Measurements from ENCODE around the gene MRPS30. TPM values are rescaled to one million over a fixed set of nuclear protein-coding genes. Genes with fewer than 3 reads are reported as not detected.

The MRPS30 gene
- total and polyA plus RNA-seq, 10 of the 15 experiments (the other 5 are each of a cell fraction or from before 2014, with no cell fraction given) = 18.5 to 99.2 (median 61.8) TPM

GRCh38 chr5:44814761-44815160 lies 6.0 kb downstream of the MRPS30 start:
- Histone ChIP-seq H3K27me3 (replicated peaks in 1 of 2; ENCODE audit: control insufficient read depth in 2 of 2, insufficient read depth in 2 of 2, low read length in 1 of 2) (no peaks in the 10 kb centered on the region), H3K9me3 (replicated peaks; ENCODE audit: control insufficient read depth, insufficient read depth, low read length) (no peaks in the 10 kb centered on the region), H3K9ac (ENCODE audit: control insufficient read depth, insufficient read depth, low read length) (no peak overlapping the region), H4K20me1 (ENCODE audit: control insufficient read depth, insufficient read depth) (no peaks in the 10 kb centered on the region), H3K79me2 (ENCODE audit: control insufficient read depth, insufficient read depth, low read length) (peaks cover 33% of the 10 kb centered on the region), H3K27ac (ENCODE audit: control insufficient read depth, insufficient read depth) (no peak overlapping the region), H3K4me1 (ENCODE audit: control insufficient read depth, insufficient read depth, low read length) (no peaks in the 10 kb centered on the region), H3K4me2 (ENCODE audit: control insufficient read depth, insufficient read depth) (no peak overlapping the region), H3K36me3 (ENCODE audit: control insufficient read depth in 2 of 2, insufficient read depth in 2 of 2, low read length in 1 of 2) (peaks cover 0 to 30% of the 10 kb centered on the region in 2 experiments; a peak in 3 of 4 replicates), H2AFZ (ENCODE audit: control insufficient read depth, low read depth, low read length) (no peak overlapping the region), H3K4me3 (no peak overlapping the region)
- FAIRE-seq = no peak
- ChIA-PET POLR2A (no interaction called here), SMC1A (ENCODE audit: uncharacterized antibody, unreplicated experiment) (interaction anchor here (1.2 to 2.2 kb wide), 2 partner anchors 10 to 13 kb away, joined by 3 to 4 read pairs; no protein-coding TSS in a partner anchor), RAD21 (ENCODE audit: unreplicated experiment) (no interaction called here), CTCF (interaction anchor here (0.6 kb wide), 1 partner anchor 13 kb away, joined by 3 read pairs; no protein-coding TSS in a partner anchor)
- DNase-seq (ENCODE audit: low read depth, low spot score) = no peak
- 97% methylated on average over 2 of the region's 2 CpGs for WGBS (ENCODE audit: insufficient coverage, insufficient replicate concordance, low lambda C conversion rate, missing lambda C conversion rate)
- TF ChIP-seq NFIC (IDR thresholded peaks at IDR 0.05; ENCODE audit: low read depth, low read length) (no peak), ELK1 (IDR thresholded peaks at IDR 0.05; ENCODE audit: low read depth, low read length) (no peak)
- BruUV-seq (replicated peaks) = no TSS peak
- no peak for ATAC-seq
- in situ Hi-C loops (cut with MboI) (no loop called here), intact Hi-C loops (cut with micrococcal nuclease; ENCODE audit: unreplicated experiment) (no loop called here)

GRCh38 chr5:44821164-44821563 lies 12.4 kb downstream of the MRPS30 start:
- ChIA-PET SMC1A (ENCODE audit: uncharacterized antibody, unreplicated experiment) (interaction anchor here (0.9 kb wide), 1 partner anchor 8 kb away, joined by 3 read pairs; no protein-coding TSS in a partner anchor), POLR2A (no interaction called here), CTCF (no interaction called here), RAD21 (ENCODE audit: unreplicated experiment) (no interaction called here)
- 100% methylated on average over 1 of the region's 1 CpG for WGBS (ENCODE audit: insufficient coverage, insufficient replicate concordance, low lambda C conversion rate, missing lambda C conversion rate)
- H3K27me3 ChIP-seq (replicated peaks in 1 of 2; ENCODE audit: control insufficient read depth in 2 of 2, insufficient read depth in 2 of 2, low read length in 1 of 2) = no peaks in the 10 kb centered on the region
- H3K27ac ChIP-seq (ENCODE audit: control insufficient read depth, insufficient read depth) = no peak overlapping the region
- H3K4me2 ChIP-seq (ENCODE audit: control insufficient read depth, insufficient read depth) = no peak overlapping the region
- no peaks in the 10 kb centered on the region for H3K79me2 ChIP-seq (ENCODE audit: control insufficient read depth, insufficient read depth, low read length)
- no peak overlapping the region for H3K4me3 ChIP-seq
- no TSS peak for BruUV-seq (replicated peaks)
- intact Hi-C loops (cut with micrococcal nuclease; ENCODE audit: unreplicated experiment) (no loop called here), in situ Hi-C loops (cut with MboI) (no loop called here)
- TF ChIP-seq MYC (IDR thresholded peaks at IDR 0.05; ENCODE audit: insufficient read depth, insufficient read length, insufficient replicate concordance, low read length, severe bottlenecking) (no peak), CREM (IDR thresholded peaks at IDR 0.05; ENCODE audit: low read depth) (no peak), POLR2AphosphoS5 (IDR thresholded peaks at IDR 0.05; ENCODE audit: low read length) (0 out of 2 replicates have a peak, but pooled peaks have one; percentile 23)
- TF ChIP-seq, protein P1, sequence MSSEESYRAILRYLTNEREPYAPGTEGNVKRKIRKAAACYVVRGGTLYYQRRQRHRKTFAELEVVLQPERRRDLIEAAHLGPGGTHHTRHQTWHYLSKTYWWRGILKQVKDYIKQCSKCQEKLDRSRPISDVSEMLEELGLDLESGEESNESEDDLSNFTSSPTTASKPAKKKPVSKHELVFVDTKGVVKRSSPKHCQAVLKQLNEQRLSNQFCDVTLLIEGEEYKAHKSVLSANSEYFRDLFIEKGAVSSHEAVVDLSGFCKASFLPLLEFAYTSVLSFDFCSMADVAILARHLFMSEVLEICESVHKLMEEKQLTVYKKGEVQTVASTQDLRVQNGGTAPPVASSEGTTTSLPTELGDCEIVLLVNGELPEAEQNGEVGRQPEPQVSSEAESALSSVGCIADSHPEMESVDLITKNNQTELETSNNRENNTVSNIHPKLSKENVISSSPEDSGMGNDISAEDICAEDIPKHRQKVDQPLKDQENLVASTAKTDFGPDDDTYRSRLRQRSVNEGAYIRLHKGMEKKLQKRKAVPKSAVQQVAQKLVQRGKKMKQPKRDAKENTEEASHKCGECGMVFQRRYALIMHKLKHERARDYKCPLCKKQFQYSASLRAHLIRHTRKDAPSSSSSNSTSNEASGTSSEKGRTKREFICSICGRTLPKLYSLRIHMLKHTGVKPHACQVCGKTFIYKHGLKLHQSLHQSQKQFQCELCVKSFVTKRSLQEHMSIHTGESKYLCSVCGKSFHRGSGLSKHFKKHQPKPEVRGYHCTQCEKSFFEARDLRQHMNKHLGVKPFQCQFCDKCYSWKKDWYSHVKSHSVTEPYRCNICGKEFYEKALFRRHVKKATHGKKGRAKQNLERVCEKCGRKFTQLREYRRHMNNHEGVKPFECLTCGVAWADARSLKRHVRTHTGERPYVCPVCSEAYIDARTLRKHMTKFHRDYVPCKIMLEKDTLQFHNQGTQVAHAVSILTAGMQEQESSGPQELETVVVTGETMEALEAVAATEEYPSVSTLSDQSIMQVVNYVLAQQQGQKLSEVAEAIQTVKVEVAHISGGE (CRISPR knock-in tag; IDR thresholded peaks at IDR 0.05) = no peak
- FAIRE-seq (no peak), DNase-seq (ENCODE audit: low read depth, low spot score) (no peak), ATAC-seq (no peak)
- H3K36me3 ChIP-seq (ENCODE audit: control insufficient read depth in 2 of 2, insufficient read depth in 2 of 2, low read length in 1 of 2) = peaks cover 0 to 10% of the 10 kb centered on the region in 2 experiments; a peak in 2 of 4 replicates
- no peaks in the 10 kb centered on the region for H4K20me1 ChIP-seq (ENCODE audit: control insufficient read depth, insufficient read depth)
- H2AFZ ChIP-seq (ENCODE audit: control insufficient read depth, low read depth, low read length) = no peak overlapping the region
- H3K9me3 ChIP-seq (replicated peaks; ENCODE audit: control insufficient read depth, insufficient read depth, low read length) = no peaks in the 10 kb centered on the region
- H3K4me1 ChIP-seq (ENCODE audit: control insufficient read depth, insufficient read depth, low read length) = no peaks in the 10 kb centered on the region
- H3K9ac ChIP-seq (ENCODE audit: control insufficient read depth, insufficient read depth, low read length) = no peak overlapping the region

Measured in GM12878 (cell line).